ENCODE results near the gene FAM13C.

Gene FAM13C

DNA sequence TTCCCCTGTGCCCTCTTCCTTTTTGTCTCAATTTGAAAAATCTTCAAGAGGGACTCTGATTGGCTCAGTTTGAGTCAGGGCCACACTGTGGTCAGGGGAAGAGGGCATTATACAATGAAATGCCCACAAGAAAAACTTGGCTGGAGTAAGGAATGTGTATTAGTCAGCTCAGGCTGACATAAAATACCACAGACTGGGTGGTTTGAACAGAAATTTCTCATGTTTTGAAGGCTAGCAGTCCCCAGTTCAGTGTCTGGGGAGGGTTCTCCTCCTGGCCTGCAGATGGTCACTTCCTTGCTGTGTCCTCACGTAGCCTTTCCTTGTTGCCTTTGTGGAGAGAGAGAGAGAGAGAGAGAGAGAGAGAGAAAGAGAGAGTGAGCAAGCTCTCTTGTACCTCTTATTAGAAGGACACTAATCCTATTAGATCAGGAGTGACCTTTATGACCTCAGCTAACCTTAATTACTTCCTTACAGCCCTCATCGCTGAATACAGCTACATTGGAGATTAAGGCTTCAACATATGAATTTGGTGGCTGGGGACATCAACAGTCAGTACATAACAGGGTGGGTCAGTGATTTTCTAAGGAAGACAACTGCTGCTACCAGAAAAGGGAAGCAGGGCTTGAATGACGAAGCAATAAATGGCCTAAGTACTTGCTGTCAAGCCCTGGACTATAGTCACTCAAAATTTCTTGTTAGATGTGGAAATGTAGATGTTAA is 25.8 kb upstream of the FAM13C start:
- Histone ChIP-seq H3K9me3 (ENCODE audit: low read depth, low read length) (no peaks in the 10 kb centered on the region), H3K9ac (ENCODE audit: insufficient read length) (no peak overlapping the region), H3K4me3 (no peak overlapping the region), H3K27ac (no peak overlapping the region), H3K36me3 (ENCODE audit: insufficient read depth, low read length) (no peaks in the 10 kb centered on the region)
- TF ChIP-seq FOXP2 (optimal IDR thresholded peaks at IDR 0.05; ENCODE audit: control extremely low read depth, extremely low read length, insufficient read depth) (no peak), POLR2AphosphoS5 (IDR thresholded peaks at IDR 0.05; ENCODE audit: borderline replicate concordance, low read depth, low read length) (no peak), EZH2 (IDR thresholded peaks at IDR 0.05) (no peak)
- no peak for DNase-seq (ENCODE audit: low read depth, low spot score)

DNA sequence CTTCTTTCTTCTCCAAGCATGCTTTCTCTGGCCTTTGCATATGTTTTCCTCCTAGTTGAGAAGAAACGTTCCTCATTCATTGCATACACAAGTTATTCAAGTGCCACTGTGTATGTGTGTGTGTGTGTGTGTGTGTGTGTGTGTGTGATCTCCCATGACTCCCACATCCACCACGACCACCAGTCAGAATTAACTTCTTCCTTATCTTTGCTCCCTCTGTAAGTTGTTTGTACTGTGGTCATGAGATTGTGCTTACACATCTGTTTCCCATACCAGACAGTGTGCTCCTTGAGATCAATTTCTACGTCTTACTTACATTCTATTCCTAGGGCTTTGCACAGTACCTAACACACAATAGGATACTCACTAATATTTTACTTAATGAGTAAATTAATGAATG is 22.4 kb upstream of the FAM13C start:
- no peak overlapping the region for H3K4me3 ChIP-seq
- H3K27ac ChIP-seq = no peak overlapping the region
- TF ChIP-seq EZH2 (IDR thresholded peaks at IDR 0.05) (no peak), POLR2AphosphoS5 (IDR thresholded peaks at IDR 0.05; ENCODE audit: borderline replicate concordance, low read depth, low read length) (no peak), FOXP2 (optimal IDR thresholded peaks at IDR 0.05; ENCODE audit: control extremely low read depth, extremely low read length, insufficient read depth) (no peak)
- no peak for DNase-seq (ENCODE audit: low read depth, low spot score)
- H3K9me3 ChIP-seq (ENCODE audit: low read depth, low read length) = no peaks in the 10 kb centered on the region
- H3K9ac ChIP-seq (ENCODE audit: insufficient read length) = no peak overlapping the region
- no peaks in the 10 kb centered on the region for H3K36me3 ChIP-seq (ENCODE audit: insufficient read depth, low read length)

DNA sequence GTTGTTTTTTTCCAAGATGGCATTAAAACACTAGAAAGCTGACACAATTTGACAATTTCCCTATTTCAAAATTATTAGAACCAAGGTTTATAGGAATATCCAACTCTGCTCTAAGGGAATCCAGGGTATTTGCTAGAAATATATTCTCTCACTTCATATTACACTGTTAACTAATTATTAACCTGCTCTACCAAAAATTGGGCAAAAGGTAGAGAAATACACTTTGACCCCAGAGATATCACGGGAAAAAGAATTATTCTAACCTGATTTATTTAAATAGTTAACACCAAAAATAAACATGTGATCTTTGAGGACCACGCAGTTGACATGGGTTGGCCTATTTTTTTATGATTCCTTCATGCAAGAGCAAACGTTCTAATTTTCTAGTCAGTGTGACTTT is 21.6 kb upstream of the FAM13C start:
- Histone ChIP-seq H3K27ac (no peak overlapping the region), H3K9me3 (ENCODE audit: low read depth, low read length) (no peaks in the 10 kb centered on the region), H3K9ac (ENCODE audit: insufficient read length) (no peak overlapping the region), H3K4me3 (no peak overlapping the region), H3K36me3 (ENCODE audit: insufficient read depth, low read length) (no peaks in the 10 kb centered on the region)
- DNase-seq (ENCODE audit: low read depth, low spot score) = no peak
- TF ChIP-seq POLR2AphosphoS5 (IDR thresholded peaks at IDR 0.05; ENCODE audit: borderline replicate concordance, low read depth, low read length) (no peak), FOXP2 (optimal IDR thresholded peaks at IDR 0.05; ENCODE audit: control extremely low read depth, extremely low read length, insufficient read depth) (no peak), EZH2 (IDR thresholded peaks at IDR 0.05) (no peak)

DNA sequence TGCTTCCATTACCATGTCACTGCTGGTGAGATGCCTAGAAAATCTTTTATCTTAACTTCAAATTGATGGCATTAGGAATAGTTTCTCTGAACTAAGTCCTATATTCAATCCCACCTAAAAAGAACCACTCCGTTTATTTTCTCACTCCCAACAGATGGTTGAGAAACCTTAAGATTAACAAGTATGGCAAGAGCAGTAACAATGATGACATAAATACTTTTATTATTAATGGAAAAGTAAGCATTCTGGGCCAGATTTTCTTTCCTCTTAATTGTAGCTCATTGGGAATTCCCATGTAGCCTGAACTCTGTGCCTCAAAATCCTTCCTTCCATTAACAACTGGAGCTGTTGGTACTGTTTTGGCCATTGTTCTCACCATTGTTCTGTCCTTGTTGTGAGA is 21.1 kb upstream of the FAM13C start:
- H3K27ac ChIP-seq = no peak overlapping the region
- TF ChIP-seq FOXP2 (optimal IDR thresholded peaks at IDR 0.05; ENCODE audit: control extremely low read depth, extremely low read length, insufficient read depth) (no peak), POLR2AphosphoS5 (IDR thresholded peaks at IDR 0.05; ENCODE audit: borderline replicate concordance, low read depth, low read length) (no peak), EZH2 (IDR thresholded peaks at IDR 0.05) (no peak)
- H3K4me3 ChIP-seq = no peak overlapping the region
- no peak overlapping the region for H3K9ac ChIP-seq (ENCODE audit: insufficient read length)
- H3K9me3 ChIP-seq (ENCODE audit: low read depth, low read length) = no peaks in the 10 kb centered on the region
- no peak for DNase-seq (ENCODE audit: low read depth, low spot score)
- no peaks in the 10 kb centered on the region for H3K36me3 ChIP-seq (ENCODE audit: insufficient read depth, low read length)

DNA sequence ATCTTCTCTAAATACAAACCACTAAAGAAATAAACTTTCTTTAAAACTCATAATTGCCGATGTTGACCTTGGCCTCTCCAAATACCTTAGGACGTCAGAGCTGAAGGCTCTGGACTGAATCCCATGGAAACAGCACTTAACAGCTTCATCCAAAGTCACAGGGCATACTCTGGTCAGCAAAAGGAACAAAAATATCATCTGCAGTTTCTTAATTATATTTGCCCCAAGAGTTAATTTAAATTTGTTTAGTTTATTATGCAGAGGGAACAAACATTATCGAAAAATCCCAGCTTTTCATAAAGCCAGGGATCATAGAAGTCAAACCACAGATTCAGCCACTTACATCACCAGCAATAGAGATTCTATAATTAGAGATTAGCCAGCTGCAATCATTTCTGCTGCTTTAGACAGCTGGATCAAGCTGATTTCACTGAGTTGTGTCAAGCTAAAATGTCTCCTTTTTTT is 20.5 kb upstream of the FAM13C start:
- no peak overlapping the region for H3K4me3 ChIP-seq
- TF ChIP-seq POLR2AphosphoS5 (IDR thresholded peaks at IDR 0.05; ENCODE audit: borderline replicate concordance, low read depth, low read length) (no peak), EZH2 (IDR thresholded peaks at IDR 0.05) (no peak), FOXP2 (optimal IDR thresholded peaks at IDR 0.05; ENCODE audit: control extremely low read depth, extremely low read length, insufficient read depth) (no peak)

DNA sequence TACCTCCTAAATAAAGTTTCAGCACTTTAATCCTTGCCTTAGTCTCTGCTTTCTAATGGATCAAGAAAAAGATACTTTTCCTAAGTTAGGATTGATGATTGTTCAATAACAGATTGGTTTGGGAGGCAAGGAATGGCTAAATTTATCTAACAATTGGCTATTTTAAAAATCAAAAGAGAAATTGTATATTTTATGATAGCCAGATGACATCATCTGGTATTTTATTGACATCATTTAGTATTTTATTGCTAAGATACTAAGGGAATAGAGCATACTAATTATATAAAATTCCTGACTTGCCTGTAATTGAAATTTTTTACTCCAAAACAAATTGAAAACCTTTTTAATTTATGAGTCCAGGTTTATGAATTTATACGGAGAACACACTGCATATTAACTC is 19.3 kb upstream of the FAM13C start:
- Histone ChIP-seq H3K9ac (ENCODE audit: insufficient read length) (no peak overlapping the region), H3K36me3 (ENCODE audit: insufficient read depth, low read length) (no peaks in the 10 kb centered on the region), H3K4me3 (no peak overlapping the region), H3K9me3 (ENCODE audit: low read depth, low read length) (no peaks in the 10 kb centered on the region), H3K27ac (no peak overlapping the region)
- TF ChIP-seq POLR2AphosphoS5 (IDR thresholded peaks at IDR 0.05; ENCODE audit: borderline replicate concordance, low read depth, low read length) (no peak), EZH2 (IDR thresholded peaks at IDR 0.05) (no peak), FOXP2 (optimal IDR thresholded peaks at IDR 0.05; ENCODE audit: control extremely low read depth, extremely low read length, insufficient read depth) (no peak)
- no peak for DNase-seq (ENCODE audit: low read depth, low spot score)

More for the DNA sequence above, 20.5 kb upstream of the FAM13C start:
- no peak overlapping the region for H3K9ac ChIP-seq (ENCODE audit: insufficient read length)
- H3K27ac ChIP-seq = no peak overlapping the region
- no peaks in the 10 kb centered on the region for H3K36me3 ChIP-seq (ENCODE audit: insufficient read depth, low read length)
- DNase-seq (ENCODE audit: low read depth, low spot score) = no peak
- H3K9me3 ChIP-seq (ENCODE audit: low read depth, low read length) = no peaks in the 10 kb centered on the region

DNA sequence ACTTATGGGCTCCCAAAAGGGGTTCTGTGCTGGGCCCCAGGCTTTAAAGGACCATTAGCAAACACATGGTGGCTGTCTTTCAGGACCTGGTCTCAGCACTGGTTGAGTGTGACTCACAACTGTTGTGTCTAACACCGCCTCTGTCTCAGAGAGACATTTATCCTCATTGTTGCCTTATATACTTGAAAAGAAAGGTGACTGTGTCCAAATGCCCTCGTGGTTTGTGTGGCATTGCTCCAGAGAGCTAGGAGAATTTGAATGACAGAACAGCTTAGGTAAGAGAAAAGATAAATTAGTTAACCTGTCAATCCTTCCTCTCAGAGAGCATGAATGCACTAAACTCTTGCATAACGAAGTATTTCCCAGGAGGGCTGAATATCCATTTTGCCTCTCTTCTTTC is 14.5 kb upstream of the FAM13C start:
- TF ChIP-seq POLR2AphosphoS5 (IDR thresholded peaks at IDR 0.05; ENCODE audit: borderline replicate concordance, low read depth, low read length) = no peak
- no peak for TF ChIP-seq EZH2 (IDR thresholded peaks at IDR 0.05)
- Histone ChIP-seq H3K9ac (ENCODE audit: insufficient read length) (no peak overlapping the region), H3K27ac (no peak overlapping the region), H3K36me3 (ENCODE audit: insufficient read depth, low read length) (no peaks in the 10 kb centered on the region), H3K4me3 (no peak overlapping the region), H3K9me3 (ENCODE audit: low read depth, low read length) (no peaks in the 10 kb centered on the region)
- DNase-seq (ENCODE audit: low read depth, low spot score) = no peak

DNA sequence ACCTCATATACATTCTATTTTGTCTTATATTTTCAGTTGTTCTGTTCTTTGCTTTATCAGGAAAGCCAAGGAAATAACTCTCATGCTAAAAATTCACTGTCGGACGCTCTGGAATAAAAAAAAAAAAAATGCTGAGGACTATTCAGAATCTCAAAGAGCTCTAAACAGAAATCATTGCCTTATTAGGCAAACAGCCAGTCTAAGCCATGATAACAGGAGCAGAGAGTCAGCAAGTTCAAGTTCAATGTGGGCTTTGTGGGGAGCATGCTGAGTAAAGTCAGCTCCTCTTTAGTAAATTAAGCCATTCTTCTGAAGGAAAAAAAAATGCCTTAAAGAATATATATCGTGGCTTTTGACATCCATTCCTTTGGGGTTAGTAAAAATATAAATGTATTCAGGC is 13.6 kb upstream of the FAM13C start:
- no peak for DNase-seq (ENCODE audit: low read depth, low spot score)
- no peaks in the 10 kb centered on the region for H3K9me3 ChIP-seq (ENCODE audit: low read depth, low read length)
- no peak overlapping the region for H3K4me3 ChIP-seq
- no peak overlapping the region for H3K27ac ChIP-seq
- H3K9ac ChIP-seq (ENCODE audit: insufficient read length) = no peak overlapping the region
- TF ChIP-seq FOXP2 (optimal IDR thresholded peaks at IDR 0.05; ENCODE audit: control extremely low read depth, extremely low read length, insufficient read depth) (no peak), EZH2 (IDR thresholded peaks at IDR 0.05) (no peak), POLR2AphosphoS5 (IDR thresholded peaks at IDR 0.05; ENCODE audit: borderline replicate concordance, low read depth, low read length) (no peak)
- H3K36me3 ChIP-seq (ENCODE audit: insufficient read depth, low read length) = no peaks in the 10 kb centered on the region

DNA sequence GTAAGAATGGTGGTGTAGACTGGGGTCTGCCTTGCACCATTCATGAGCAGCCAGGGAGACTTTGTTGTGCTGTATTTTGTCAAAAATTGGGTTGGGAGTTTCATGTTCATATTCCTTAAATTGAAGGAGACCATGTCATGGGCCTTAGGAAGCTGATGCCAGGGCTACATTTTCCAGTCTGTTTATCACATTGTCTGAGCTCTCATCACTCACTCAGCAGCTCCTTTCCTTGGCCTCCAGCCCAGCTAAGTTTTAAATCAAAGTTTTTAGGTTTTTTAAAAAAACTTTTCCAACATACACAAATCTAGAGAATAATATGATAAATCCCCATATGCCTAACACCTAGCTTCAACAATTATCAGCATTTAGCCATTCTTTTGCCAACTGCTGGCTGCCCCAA is 12.6 kb upstream of the FAM13C start:
- TF ChIP-seq FOXP2 (optimal IDR thresholded peaks at IDR 0.05; ENCODE audit: control extremely low read depth, extremely low read length, insufficient read depth) = no peak
- TF ChIP-seq EZH2 (IDR thresholded peaks at IDR 0.05) = no peak
- no peak for TF ChIP-seq POLR2AphosphoS5 (IDR thresholded peaks at IDR 0.05; ENCODE audit: borderline replicate concordance, low read depth, low read length)
- no peak for DNase-seq (ENCODE audit: low read depth, low spot score)
- no peaks in the 10 kb centered on the region for H3K9me3 ChIP-seq (ENCODE audit: low read depth, low read length)
- no peak overlapping the region for H3K9ac ChIP-seq (ENCODE audit: insufficient read length)
- H3K36me3 ChIP-seq (ENCODE audit: insufficient read depth, low read length) = no peaks in the 10 kb centered on the region
- no peak overlapping the region for H3K4me3 ChIP-seq
- H3K27ac ChIP-seq = no peak overlapping the region
